HG02840 (cell line): ENCODE measurements around the gene MYL7.
"Not testable (repeated sequence)": the region's sequence is repeated elsewhere in the genome, so short reads cannot be mapped to it uniquely, and the experiment has no call there.

ENCODE experiments used
- ATAC-seq: cut with Tn5 transposase; IDR thresholded peaks from one replicate; pipeline ENCODE4 v1.9.1; 2021; ENCODE audit warnings: mild to moderate bottlenecking, moderate library complexity, moderate number of reproducible peaks; ENCODE audit not compliant: unreplicated experiment, low FRiP score

The MYL7 gene

DNA sequence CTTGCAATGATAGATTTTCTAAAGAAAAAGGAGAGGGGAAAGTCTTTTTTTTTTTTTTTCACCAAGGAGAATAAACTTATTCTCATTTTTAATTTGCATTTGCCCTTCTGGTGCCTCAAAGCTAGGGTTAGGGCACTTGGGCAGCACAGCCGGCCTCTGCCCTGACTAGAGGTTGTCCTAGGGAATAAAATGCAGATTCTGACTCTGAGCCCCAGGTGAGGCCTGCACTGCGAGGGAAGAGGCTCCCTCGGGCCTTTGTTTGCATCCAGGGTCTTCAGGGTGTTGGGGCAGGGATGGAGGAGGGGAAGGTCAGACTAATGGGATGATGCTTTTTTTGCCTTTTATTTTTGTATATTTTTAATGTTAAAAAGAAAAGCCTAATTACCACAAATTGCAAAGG is 7.8 kb downstream of the MYL7 start:
- no peak for ATAC-seq

DNA sequence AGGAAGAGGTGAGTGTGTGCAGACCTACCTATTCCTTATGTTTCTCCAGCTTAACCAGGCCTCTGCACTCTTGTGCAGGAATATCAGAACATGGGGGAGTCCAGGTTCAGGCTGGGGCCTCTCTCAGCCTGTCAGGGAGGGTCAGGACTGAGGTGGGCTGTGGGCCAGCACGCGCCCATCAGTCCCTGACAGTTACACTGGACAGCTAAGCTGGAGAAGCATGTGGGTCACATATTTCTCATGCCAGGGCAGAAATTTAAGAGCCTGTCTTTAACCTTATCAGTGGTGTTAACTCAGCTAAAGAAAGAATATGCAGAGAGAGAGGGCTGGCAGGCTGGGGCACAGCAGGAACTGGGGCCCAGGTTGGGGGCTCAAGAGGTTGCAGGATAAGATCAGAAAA is 9.1 kb downstream of the MYL7 start:
- no peak for ATAC-seq

GRCh38 chr7:44131173-44132029 is 9.7 kb downstream of the MYL7 start:
- ATAC-seq = no peak

- no peak for ATAC-seq
Measured at GRCh38 chr7:44128721-44129582, 12.2 kb downstream of the MYL7 start.

DNA sequence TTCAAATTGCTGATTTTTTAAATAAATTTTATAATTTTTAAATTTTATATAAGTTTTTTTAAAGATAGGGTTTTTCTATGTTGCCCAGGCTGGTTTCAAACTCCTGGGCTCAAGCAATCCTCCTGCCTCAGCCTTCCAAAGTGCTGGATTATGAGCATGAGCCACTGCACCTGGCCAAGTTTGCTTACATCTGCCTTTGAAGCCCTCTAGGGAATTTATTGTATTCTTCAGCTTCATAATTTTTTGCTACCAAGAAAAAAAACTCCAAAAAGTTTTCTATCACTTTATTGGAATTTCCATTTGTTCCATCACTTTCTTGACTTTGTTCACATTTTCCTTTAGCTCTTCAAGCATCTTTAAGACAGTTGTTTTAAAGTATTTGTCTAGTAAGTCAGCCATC is 14.0 kb downstream of the MYL7 start:
- no peak for ATAC-seq

- not testable (repeated sequence) for ATAC-seq
Measured at GRCh38 chr7:44126574-44126973, 14.6 kb downstream of the MYL7 start.

DNA sequence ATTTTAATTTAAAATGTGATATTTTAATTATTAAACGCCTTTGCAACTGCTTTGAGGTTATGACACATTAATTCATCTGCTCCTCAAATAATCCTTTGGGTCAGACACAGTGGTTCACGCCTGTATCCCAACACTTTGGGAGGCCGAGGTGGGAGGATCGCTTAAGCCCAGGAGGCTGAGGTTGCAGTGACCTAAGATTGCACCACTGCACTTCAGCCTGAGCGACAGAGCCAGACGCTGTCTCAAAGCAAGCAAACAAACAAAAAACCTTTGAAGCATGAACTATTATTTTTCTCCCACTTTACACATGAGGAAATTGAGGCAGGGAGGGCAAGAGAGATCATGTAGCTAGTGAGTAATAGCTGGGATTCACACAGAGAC is 16.3 kb downstream of the MYL7 start:
- ATAC-seq = no peak

DNA sequence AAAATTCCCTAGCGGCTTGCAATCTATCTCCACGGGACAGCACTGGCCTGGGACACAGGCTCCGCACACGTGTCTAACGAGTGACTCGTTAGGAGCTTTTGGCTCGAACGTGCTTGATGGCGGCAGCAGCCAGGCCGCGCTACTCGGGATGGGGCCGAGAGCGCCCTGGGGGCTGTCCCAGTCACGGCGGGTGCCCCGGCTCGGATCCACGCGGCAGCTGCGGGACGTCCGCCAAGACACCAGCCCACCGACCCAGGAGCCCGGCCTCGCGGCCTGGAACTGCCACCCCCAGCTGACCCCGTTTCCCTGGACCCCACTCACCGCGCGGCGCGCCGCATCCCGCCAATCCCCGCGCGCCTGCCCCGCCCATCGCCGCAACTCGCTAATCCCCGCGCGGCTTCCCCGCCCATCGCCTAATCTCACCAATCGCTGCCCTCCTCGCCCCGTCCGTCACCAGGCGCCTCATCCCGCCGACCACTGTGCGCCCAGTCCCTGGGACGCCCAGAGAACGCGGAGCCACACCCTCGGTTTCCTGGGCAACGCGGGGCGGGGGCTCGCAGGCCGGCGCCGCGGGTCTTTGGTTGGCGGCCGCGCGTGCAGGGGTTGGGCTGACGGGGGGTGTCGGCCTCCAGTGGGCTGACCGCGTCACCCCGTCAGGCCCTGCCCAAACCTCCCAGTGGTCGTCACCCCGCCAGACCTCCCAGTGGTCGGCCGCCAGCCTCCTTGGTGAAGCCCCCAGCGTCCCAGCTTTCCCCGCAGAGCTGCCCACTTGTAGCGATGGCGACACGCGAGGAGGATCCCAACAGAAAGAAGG is 17.7 kb downstream of the MYL7 start, which contains the start of gene POLD2:
TSS of gene POLD2 (minus strand) at position 359 of the 814 bp plus-strand sequence. CDS start 1,495 bp downstream, outside the sequence.
- peak; percentile 98 for ATAC-seq

- ATAC-seq = no peak
Measured at GRCh38 chr7:44122529-44122928, 18.6 kb downstream of the MYL7 start.

- no peak for ATAC-seq
Measured at GRCh38 chr7:44121761-44122420, 19.2 kb downstream of the MYL7 start.

DNA sequence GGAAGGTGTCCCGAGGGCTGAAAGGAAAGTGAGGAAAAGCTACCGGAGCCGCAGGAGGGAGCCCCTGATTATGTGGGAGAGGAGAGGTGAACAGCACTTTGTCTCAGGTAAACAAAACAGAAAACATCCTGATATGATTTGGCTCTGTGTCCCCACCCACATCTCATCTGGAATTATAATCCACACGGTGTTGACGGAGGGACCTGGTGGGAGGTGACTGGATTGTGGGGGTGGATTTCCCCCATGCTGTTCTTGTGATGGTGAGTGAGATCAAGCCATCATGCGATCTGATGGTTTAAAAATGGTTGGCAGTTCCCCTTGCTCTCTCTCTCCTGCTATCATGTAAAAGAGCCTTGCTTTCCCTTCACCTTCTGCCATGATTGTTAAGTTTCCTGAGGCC is 20.7 kb downstream of the MYL7 start:
- no peak for ATAC-seq

GRCh38 chr7:44119829-44120380 is 21.2 kb downstream of the MYL7 start:
- ATAC-seq = no peak

GRCh38 chr7:44117801-44118429 is 23.2 kb downstream of the MYL7 start:
- no peak for ATAC-seq

DNA sequence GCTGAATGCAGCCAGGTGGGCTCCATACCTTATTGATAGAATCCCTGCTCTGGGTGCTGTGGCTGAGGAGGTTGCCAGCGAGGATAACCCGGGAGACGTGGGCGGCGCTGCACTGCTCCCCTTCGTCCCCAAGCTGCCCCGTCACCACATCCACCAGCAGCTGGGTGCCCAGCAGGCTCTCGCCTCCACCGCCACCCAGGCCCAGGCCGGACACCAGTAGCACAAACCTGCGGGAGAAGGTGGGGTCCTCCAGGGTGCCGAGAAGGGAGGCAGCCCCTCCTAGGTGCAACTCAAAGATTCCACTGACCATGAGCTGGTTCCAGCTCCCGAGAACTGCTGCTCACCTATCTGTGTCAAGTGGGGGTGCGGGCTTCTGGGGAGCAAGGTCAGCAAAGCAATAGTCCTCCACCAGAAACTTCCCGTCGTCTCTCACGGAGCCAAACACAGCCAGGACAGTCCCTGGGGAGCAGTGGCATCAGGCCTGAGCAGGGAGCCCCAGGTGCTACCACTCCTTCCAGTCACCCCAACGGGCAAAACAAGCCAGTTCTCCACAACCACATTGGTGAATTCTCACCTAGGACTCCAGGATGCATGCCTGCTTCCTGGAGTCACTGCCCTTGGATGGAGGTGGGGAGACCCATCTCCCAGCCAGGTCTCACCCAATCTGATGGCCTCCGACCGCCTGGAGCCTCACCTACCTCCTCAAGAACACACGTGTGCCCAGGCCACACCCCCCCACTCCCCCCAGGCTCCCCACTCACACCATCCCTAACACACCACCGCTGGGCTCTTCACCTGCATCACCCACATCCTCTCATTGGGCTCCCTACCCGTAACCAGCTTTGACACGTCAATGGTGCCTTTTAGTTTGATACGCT is 24.1 kb downstream of the MYL7 start:
- no peak for ATAC-seq

- ATAC-seq = no peak
Measured at GRCh38 chr7:44116087-44116788, 24.9 kb downstream of the MYL7 start.

DNA sequence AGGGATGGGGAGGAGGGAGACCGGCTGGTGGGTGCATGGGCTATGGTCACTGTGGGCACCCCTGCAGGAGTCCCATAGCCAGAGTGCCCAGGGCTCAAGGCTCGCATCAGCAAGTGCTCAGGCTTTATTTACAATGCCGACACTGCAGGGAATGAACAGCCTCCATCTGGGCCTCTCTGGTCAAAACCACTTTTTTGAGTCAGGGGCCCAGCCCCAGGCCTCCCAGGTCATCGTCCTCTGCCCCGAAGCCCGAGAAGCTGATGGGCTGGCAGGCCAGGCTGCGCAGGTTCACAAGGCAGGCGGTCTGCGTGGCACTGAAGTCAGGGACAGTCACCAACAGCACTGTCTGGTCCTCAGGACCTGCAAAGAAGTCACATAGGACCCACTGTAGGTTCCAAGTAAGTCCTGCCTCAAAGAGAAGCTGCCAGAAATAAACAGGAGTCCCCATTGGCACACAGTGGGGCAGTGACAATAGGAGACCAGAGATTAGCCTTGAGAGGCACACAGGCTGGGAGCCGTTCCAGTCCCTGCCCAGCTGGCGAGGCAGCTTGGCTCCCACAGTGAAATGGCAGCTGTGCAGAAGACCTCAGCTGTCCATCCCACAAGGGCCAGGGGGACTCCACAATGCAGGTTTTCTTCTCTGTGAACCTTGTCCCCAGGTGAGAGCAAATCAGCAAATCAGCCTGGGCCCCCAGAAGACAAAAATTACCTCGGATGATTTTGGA is 26.4 kb downstream of the MYL7 start:
- ATAC-seq = no peak

DNA sequence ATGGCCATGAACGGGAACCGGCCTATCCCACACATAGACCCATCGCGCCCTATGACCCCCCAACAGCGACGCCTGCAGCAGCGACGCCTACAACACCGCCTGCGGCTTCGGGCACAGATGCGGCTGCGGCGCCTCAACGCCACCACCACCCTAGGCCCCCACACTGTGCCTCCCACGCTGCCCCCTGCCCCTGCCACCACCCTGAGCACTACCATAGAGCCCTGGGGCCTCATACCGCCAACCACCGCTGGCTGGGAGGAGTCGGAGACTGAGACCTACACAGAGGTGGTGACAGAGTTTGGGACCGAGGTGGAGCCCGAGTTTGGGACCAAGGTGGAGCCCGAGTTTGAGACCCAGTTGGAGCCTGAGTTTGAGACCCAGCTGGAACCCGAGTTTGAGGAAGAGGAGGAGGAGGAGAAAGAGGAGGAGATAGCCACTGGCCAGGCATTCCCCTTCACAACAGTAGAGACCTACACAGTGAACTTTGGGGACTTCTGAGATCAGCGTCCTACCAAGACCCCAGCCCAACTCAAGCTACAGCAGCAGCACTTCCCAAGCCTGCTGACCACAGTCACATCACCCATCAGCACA is 27.3 kb downstream of the MYL7 start:
- no peak for ATAC-seq
